ENCODE data around the gene MTM1. TPM values are rescaled to one million over a fixed set of nuclear protein-coding genes. Genes with fewer than 3 reads are reported as not detected.
A peak's percentile ranks its signal among the peaks of the same experiment; 100 is the strongest.

MTM1 gene
- total RNA-seq, 4 donors from 2014 or later: 12.7 to 73.2 (median 44.7) TPM

- Histone ChIP-seq H3K36me3 (no peaks in the 10 kb centered on the region), H3K27ac (no peak overlapping the region), H3K4me3 (no peak overlapping the region), H3K4me1 (no peaks in the 10 kb centered on the region), H3K9me3 (no peaks in the 10 kb centered on the region), H3K27me3 (no peaks in the 10 kb centered on the region)
- intact Hi-C loops (cut with DNase I; ENCODE audit: low total_unique reads) (no loop called here), in situ Hi-C loops (cut with MboI; ENCODE audit: low pct_ligation_motif_present in 1 of 4, low pct_unique_long_range_greater_than_20kb in 1 of 4, low sequenced_read_pairs in 3 of 4) (no loop called here)
- no peak for DNase-seq
- no peak for TF ChIP-seq CTCF (IDR thresholded peaks at IDR 0.05)
- no peak for TF ChIP-seq EP300 (IDR thresholded peaks at IDR 0.05; ENCODE audit: low read depth)
- TF ChIP-seq POLR2A (IDR thresholded peaks at IDR 0.05): no peak
- TF ChIP-seq POLR2AphosphoS5 (IDR thresholded peaks at IDR 0.05): no peak
- WGBS, 2 donors (ENCODE audit: low coverage in 1 of 2): 30% methylated on average over 2 of the region's 2 CpGs; no CpG with 5 or more reads in 1 of the 2 donors
Measured at GRCh38 chrX:150664290-150664689, 95.9 kb downstream of the MTM1 start.

- DNase-seq: no peak
- no peaks in the 10 kb centered on the region for H3K9me3 ChIP-seq
- intact Hi-C loops (cut with DNase I; ENCODE audit: low total_unique reads): no loop called here
- H3K4me1 ChIP-seq: no peaks in the 10 kb centered on the region
- no peak overlapping the region for H3K27ac ChIP-seq
- in situ Hi-C loops (cut with MboI; ENCODE audit: low pct_ligation_motif_present in 1 of 4, low pct_unique_long_range_greater_than_20kb in 1 of 4, low sequenced_read_pairs in 3 of 4): loop anchor here in 1 of 4 donors (25.0 kb wide), 1 partner anchor 714 kb away; no protein-coding TSS in a partner anchor
- 47% methylated on average over 2 of the region's 2 CpGs; no CpG with 5 or more reads in 1 of the 2 donors for WGBS, 2 donors (ENCODE audit: low coverage in 1 of 2)
- H3K4me3 ChIP-seq: no peak overlapping the region
- H3K27me3 ChIP-seq: no peaks in the 10 kb centered on the region
- TF ChIP-seq POLR2AphosphoS5 (IDR thresholded peaks at IDR 0.05) (no peak), POLR2A (IDR thresholded peaks at IDR 0.05) (no peak), CTCF (IDR thresholded peaks at IDR 0.05) (no peak), EP300 (IDR thresholded peaks at IDR 0.05; ENCODE audit: low read depth) (no peak)
- H3K36me3 ChIP-seq: no peaks in the 10 kb centered on the region
Measured at GRCh38 chrX:150676221-150676620, 107.8 kb downstream of the MTM1 start.

- in situ Hi-C loops (cut with MboI; ENCODE audit: low pct_ligation_motif_present in 1 of 4, low pct_unique_long_range_greater_than_20kb in 1 of 4, low sequenced_read_pairs in 3 of 4) (loop anchor here in 1 of 4 donors (25.0 kb wide), 1 partner anchor 719 kb away; no protein-coding TSS in a partner anchor), intact Hi-C loops (cut with DNase I; ENCODE audit: low total_unique reads) (no loop called here)
- Histone ChIP-seq H3K27ac (no peak overlapping the region), H3K9me3 (no peaks in the 10 kb centered on the region), H3K4me3 (no peak overlapping the region), H3K36me3 (no peaks in the 10 kb centered on the region), H3K27me3 (no peaks in the 10 kb centered on the region), H3K4me1 (no peaks in the 10 kb centered on the region)
- DNase-seq: no peak
- 35 to 57% methylated on average over 5 to 7 of the region's 7 CpGs for WGBS, 2 donors (ENCODE audit: low coverage in 1 of 2)
- TF ChIP-seq EP300 (IDR thresholded peaks at IDR 0.05; ENCODE audit: low read depth) (no peak), POLR2AphosphoS5 (IDR thresholded peaks at IDR 0.05) (no peak), CTCF (IDR thresholded peaks at IDR 0.05) (peak in 2 of 5 experiments; percentile 12 to 14)
Measured at GRCh38 chrX:150680974-150681373, 112.6 kb downstream of the MTM1 start.

- Histone ChIP-seq H3K9me3 (no peaks in the 10 kb centered on the region), H3K4me3 (no peak overlapping the region), H3K27ac (no peak overlapping the region), H3K4me1 (no peaks in the 10 kb centered on the region), H3K36me3 (no peaks in the 10 kb centered on the region), H3K27me3 (no peaks in the 10 kb centered on the region)
- 87 to 95% methylated on average over 3 of the region's 3 CpGs for WGBS, 2 donors (ENCODE audit: low coverage in 1 of 2)
- in situ Hi-C loops (cut with MboI; ENCODE audit: low pct_ligation_motif_present in 1 of 4, low pct_unique_long_range_greater_than_20kb in 1 of 4, low sequenced_read_pairs in 3 of 4): loop anchor here in 1 of 4 donors (25.0 kb wide), 1 partner anchor 721 kb away; no protein-coding TSS in a partner anchor
- no peak for TF ChIP-seq POLR2AphosphoS5 (IDR thresholded peaks at IDR 0.05)
- no peak for TF ChIP-seq CTCF (IDR thresholded peaks at IDR 0.05)
- no peak for TF ChIP-seq EP300 (IDR thresholded peaks at IDR 0.05; ENCODE audit: low read depth)
- TF ChIP-seq POLR2A (IDR thresholded peaks at IDR 0.05): no peak
- DNase-seq: no peak
- intact Hi-C loops (cut with DNase I; ENCODE audit: low total_unique reads): no loop called here
Measured at GRCh38 chrX:150683112-150683511, 114.7 kb downstream of the MTM1 start.
